ENCODE data around the gene AGBL1. TPM values are rescaled to one million over a fixed set of nuclear protein-coding genes. Genes with fewer than 3 reads are reported as not detected.

The AGBL1 gene
- total RNA-seq, 2 donors from 2014 or later = not detected

DNA sequence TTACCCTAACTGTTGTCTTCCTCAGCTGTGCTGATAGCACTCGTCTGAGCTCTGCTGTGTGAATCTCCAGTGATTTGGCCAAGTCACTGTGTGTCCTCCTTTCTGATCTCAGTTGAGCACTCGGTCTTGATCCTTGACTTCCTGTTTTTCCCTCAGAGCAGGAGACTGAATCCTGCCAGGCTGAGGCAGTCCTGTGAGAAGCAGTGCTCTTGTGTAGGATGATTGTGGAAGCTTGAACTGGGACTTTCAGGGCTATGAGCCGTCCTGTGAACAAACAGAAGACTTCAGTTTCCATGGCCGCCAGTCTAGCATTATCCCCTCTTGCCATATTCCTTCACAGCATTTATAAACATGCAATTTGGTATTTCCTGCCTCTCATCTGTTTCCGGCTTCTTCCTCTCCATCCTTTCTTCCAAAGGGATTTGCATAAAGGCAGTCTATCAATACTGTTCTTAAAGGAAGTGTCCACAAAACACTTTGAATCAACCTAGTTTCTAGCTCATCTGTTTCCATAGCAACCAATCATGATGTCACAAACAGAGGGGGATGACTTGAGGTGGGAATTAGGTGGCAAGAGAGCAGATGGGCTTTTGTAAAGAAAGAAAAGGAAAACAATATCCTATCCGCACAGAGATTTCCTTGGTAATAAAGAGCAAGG is 237.2 kb downstream of the AGBL1 start:
- Histone ChIP-seq H3K9me3 (no peaks in the 10 kb centered on the region), H3K27ac (peak overlapping the region in 1 of 2 donors; percentile 35)

GRCh38 chr15:86317384-86317740 is 237.7 kb downstream of the AGBL1 start:
- no peak for DNase-seq (ENCODE audit: low spot score)
- TF ChIP-seq CTCF (IDR thresholded peaks at IDR 0.05) = no peak
- Histone ChIP-seq H3K36me3 (no peaks in the 10 kb centered on the region), H3K27ac (no peak overlapping the region), H3K9me3 (no peaks in the 10 kb centered on the region), H3K27me3 (no peaks in the 10 kb centered on the region), H3K4me3 (no peak overlapping the region), H3K4me1 (peaks cover 0 to 14% of the 10 kb centered on the region in 2 donors)

More for the DNA sequence above, 237.2 kb downstream of the AGBL1 start:
- Histone ChIP-seq H3K4me1 (peaks cover 0 to 14% of the 10 kb centered on the region in 2 donors), H3K27me3 (no peaks in the 10 kb centered on the region), H3K36me3 (no peaks in the 10 kb centered on the region), H3K4me3 (no peak overlapping the region)
- no peak for TF ChIP-seq CTCF (IDR thresholded peaks at IDR 0.05)
- no peak for DNase-seq (ENCODE audit: low spot score)

GRCh38 chr15:86322629-86323028 is 243.0 kb downstream of the AGBL1 start:
- Histone ChIP-seq H3K36me3 (no peaks in the 10 kb centered on the region), H3K9me3 (no peaks in the 10 kb centered on the region), H3K4me1 (no peaks in the 10 kb centered on the region), H3K27me3 (no peaks in the 10 kb centered on the region), H3K4me3 (no peak overlapping the region), H3K27ac (no peak overlapping the region)
- DNase-seq (ENCODE audit: low spot score) = no peak
- no peak for TF ChIP-seq CTCF (IDR thresholded peaks at IDR 0.05)

DNA sequence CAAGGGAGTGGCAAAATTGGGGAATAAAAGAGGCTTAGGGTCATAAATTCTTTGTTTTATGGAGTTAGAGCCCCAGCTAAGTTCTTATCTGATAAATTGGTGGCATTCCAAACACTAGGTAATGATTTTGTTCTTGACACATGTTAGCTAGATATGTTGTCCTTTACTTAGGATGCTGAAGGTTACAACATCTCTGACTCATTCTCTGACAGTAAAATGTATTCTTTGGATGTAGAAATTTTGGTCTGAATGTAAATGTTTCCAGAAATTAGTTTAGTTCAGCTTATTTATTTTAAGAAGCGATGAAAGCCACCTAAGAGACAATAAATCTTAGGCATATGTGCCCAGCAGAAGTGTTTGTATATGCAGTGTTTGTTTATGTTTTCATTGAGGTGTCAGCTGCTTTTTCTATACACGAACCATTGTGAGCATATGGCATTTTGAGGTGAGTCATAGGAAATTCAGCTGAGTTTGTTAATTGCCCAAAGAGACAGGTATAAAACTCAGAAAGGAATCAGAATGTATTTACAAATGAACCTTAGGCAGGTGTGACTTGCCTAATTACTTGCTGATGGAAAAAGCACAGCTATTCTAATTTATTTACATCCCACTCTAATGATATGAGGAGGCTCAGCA is 247.7 kb downstream of the AGBL1 start:
- H3K27me3 ChIP-seq = no peaks in the 10 kb centered on the region
- no peaks in the 10 kb centered on the region for H3K36me3 ChIP-seq
- no peaks in the 10 kb centered on the region for H3K4me1 ChIP-seq
- H3K27ac ChIP-seq = no peak overlapping the region
- no peak for TF ChIP-seq CTCF (IDR thresholded peaks at IDR 0.05)
- H3K9me3 ChIP-seq = peaks cover 0 to 24% of the 10 kb centered on the region in 2 donors
- H3K4me3 ChIP-seq = no peak overlapping the region
- no peak for DNase-seq (ENCODE audit: low spot score)

DNA sequence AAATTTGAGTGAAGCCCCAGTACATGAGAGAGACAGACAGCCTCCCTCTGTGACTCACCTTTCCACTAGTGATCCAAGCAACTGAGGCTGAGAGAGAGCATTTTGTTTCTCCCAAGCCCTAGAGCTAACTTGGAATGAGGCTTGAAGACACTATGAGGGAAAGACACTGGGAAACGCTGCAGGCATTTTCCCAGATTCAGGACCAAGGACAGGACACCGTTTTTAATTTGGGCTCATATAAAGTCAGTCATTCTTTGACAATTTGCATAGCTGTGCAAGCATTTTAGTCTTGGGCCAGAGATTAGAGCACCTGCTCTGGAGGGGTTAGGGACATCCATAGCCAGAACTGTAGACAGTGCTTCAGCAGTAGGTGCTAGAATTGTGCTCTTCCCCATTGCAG is 249.0 kb downstream of the AGBL1 start:
- Histone ChIP-seq H3K4me1 (no peaks in the 10 kb centered on the region), H3K27me3 (no peaks in the 10 kb centered on the region), H3K36me3 (no peaks in the 10 kb centered on the region), H3K27ac (no peak overlapping the region), H3K9me3 (peaks cover 0 to 24% of the 10 kb centered on the region in 2 donors), H3K4me3 (no peak overlapping the region)
- DNase-seq (ENCODE audit: low spot score) = no peak
- TF ChIP-seq CTCF (IDR thresholded peaks at IDR 0.05) = no peak

All from right atrium auricular region (tissue), 2 donors.